SH-SY5Y (cell line): ENCODE results near the gene USP24.

ENCODE experiments used
- GATA2 ChIP-seq: IDR thresholded peaks from 2 replicates; pipeline ENCODE4 v1.6.1; 2011; ENCODE audit warnings: mild to moderate bottlenecking, low read depth, low read length
- GATA3 ChIP-seq: IDR thresholded peaks from 2 replicates; pipeline ENCODE4 v1.6.1; 2011; ENCODE audit warnings: low read depth, mild to moderate bottlenecking, low read length, moderate library complexity

- no peak for TF ChIP-seq GATA2
- TF ChIP-seq GATA3, result no peak
These were observed 177.2 kb downstream of the USP24 start for GRCh38 chr1:55037733-55038551.
